ENCODE results near the gene FBXO44. TPM values are rescaled to one million over a fixed set of nuclear protein-coding genes. Genes with fewer than 3 reads are reported as not detected.

Gene FBXO44
- total and polyA plus RNA-seq, 10 of the 15 experiments (the other 5 are each of a cell fraction or from before 2014, with no cell fraction given), result 0.77 to 22.4 (median 8.2) TPM

DNA sequence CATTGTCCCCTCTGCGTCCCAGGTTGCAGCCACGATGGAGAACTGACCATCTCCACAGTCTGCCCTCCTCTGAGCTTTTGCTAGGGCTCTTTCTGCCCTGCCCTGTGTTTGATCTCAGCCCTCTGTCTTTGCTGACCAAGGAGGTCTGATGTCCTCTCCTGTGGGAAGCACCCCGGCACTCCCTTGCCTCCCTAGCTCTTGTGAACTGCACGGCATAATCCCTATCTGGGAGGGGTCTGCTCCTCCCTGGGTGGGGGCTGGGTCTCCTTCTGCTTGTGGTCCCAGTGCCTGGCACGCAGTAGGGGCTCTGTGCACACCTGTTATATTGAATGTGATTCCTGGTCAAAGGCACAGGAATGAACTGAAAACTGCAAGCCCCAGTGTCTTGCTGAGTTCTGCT, 39.2 kb downstream of the FBXO44 start (continued):
- TF ChIP-seq, protein P1, sequence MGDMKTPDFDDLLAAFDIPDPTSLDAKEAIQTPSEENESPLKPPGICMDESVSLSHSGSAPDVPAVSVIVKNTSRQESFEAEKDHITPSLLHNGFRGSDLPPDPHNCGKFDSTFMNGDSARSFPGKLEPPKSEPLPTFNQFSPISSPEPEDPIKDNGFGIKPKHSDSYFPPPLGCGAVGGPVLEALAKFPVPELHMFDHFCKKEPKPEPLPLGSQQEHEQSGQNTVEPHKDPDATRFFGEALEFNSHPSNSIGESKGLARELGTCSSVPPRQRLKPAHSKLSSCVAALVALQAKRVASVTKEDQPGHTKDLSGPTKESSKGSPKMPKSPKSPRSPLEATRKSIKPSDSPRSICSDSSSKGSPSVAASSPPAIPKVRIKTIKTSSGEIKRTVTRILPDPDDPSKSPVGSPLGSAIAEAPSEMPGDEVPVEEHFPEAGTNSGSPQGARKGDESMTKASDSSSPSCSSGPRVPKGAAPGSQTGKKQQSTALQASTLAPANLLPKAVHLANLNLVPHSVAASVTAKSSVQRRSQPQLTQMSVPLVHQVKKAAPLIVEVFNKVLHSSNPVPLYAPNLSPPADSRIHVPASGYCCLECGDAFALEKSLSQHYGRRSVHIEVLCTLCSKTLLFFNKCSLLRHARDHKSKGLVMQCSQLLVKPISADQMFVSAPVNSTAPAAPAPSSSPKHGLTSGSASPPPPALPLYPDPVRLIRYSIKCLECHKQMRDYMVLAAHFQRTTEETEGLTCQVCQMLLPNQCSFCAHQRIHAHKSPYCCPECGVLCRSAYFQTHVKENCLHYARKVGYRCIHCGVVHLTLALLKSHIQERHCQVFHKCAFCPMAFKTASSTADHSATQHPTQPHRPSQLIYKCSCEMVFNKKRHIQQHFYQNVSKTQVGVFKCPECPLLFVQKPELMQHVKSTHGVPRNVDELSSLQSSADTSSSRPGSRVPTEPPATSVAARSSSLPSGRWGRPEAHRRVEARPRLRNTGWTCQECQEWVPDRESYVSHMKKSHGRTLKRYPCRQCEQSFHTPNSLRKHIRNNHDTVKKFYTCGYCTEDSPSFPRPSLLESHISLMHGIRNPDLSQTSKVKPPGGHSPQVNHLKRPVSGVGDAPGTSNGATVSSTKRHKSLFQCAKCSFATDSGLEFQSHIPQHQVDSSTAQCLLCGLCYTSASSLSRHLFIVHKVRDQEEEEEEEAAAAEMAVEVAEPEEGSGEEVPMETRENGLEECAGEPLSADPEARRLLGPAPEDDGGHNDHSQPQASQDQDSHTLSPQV (IDR thresholded peaks at IDR 0.05), result no peak

DNA sequence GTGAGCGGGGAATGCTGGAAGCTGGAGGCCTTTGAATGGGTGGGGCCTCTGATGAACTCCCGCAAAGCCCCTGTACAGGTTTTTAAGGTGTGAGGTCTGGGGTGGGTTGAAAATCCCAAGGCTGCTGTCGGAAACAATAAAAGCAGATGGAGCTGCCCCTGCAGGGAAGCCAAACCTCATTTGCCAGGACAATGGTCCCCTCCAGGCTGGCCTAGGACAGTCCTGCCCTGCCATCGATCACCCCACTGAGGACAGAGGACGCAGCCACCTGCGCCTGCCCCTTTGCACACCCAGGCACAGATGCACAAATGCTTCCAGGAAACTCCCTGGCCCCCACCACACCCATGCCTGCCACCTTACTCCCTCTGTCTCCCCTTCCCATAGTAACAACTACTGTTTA, 41.2 kb downstream of the FBXO44 start:
- intact Hi-C loops (cut with micrococcal nuclease; ENCODE audit: unreplicated experiment) (no loop called here), in situ Hi-C loops (cut with MboI) (no loop called here)
- no peak overlapping the region for H3K4me2 ChIP-seq (ENCODE audit: control insufficient read depth, insufficient read depth)
- H2AFZ ChIP-seq (ENCODE audit: control insufficient read depth, low read depth, low read length), result no peak overlapping the region
- H3K4me3 ChIP-seq, result no peak overlapping the region
- ATAC-seq (no peak), DNase-seq (ENCODE audit: low read depth, low spot score) (no peak), FAIRE-seq (no peak)
- ChIA-PET POLR2A (no interaction called here), SMC1A (ENCODE audit: uncharacterized antibody, unreplicated experiment) (no interaction called here), RAD21 (ENCODE audit: unreplicated experiment) (no interaction called here), CTCF (no interaction called here)
- H3K9ac ChIP-seq (ENCODE audit: control insufficient read depth, insufficient read depth, low read length), result no peak overlapping the region
- no TSS peak for BruUV-seq (replicated peaks)
- WGBS (ENCODE audit: insufficient coverage, insufficient replicate concordance, low lambda C conversion rate, missing lambda C conversion rate), result 66% methylated on average over 6 of the region's 6 CpGs
- H3K27ac ChIP-seq (ENCODE audit: control insufficient read depth, insufficient read depth), result no peak overlapping the region
- no peaks in the 10 kb centered on the region for H3K79me2 ChIP-seq (ENCODE audit: control insufficient read depth, insufficient read depth, low read length)
- no peaks in the 10 kb centered on the region for H3K4me1 ChIP-seq (ENCODE audit: control insufficient read depth, insufficient read depth, low read length)
- no peaks in the 10 kb centered on the region for H3K36me3 ChIP-seq (ENCODE audit: control insufficient read depth in 2 of 2, insufficient read depth in 2 of 2, low read length in 1 of 2)
- H3K9me3 ChIP-seq (replicated peaks; ENCODE audit: control insufficient read depth, insufficient read depth, low read length), result no peaks in the 10 kb centered on the region
- H3K27me3 ChIP-seq (replicated peaks in 1 of 2; ENCODE audit: control insufficient read depth in 2 of 2, insufficient read depth in 2 of 2, low read length in 1 of 2), result peaks cover 6 to 10% of the 10 kb centered on the region in 2 experiments; a peak in 3 of 4 replicates
- H4K20me1 ChIP-seq (ENCODE audit: control insufficient read depth, insufficient read depth), result no peaks in the 10 kb centered on the region; the same call in 1 of the 2 replicates
- TF ChIP-seq LARP7 (IDR thresholded peaks at IDR 0.05) (no peak), KDM1A (IDR thresholded peaks at IDR 0.05; ENCODE audit: borderline replicate concordance) (no peak), NR2C2 (IDR thresholded peaks at IDR 0.05; ENCODE audit: borderline replicate concordance, control insufficient read depth, insufficient read length, low read depth) (no peak), KAT2A (conservative IDR thresholded peaks at IDR 0.05; ENCODE audit: control insufficient read depth, low read depth, low read length) (no peak), ZNF207 (IDR thresholded peaks at IDR 0.05; ENCODE audit: borderline replicate concordance) (no peak), POLR2A (IDR thresholded peaks at IDR 0.05; ENCODE audit: low read depth, low read length) (no peak), POLR2AphosphoS2 (IDR thresholded peaks at IDR 0.05; ENCODE audit: low read depth, low read length) (no peak), NR2C1 (IDR thresholded peaks at IDR 0.05) (no peak), MEF2B (IDR thresholded peaks at IDR 0.05; ENCODE audit: partially characterized antibody, poor library complexity, severe bottlenecking) (no peak), JUNB (IDR thresholded peaks at IDR 0.05) (no peak), EZH2 (IDR thresholded peaks at IDR 0.05; ENCODE audit: borderline replicate concordance, control insufficient read depth, low read depth, low read length) (no peak), SP1 (IDR thresholded peaks at IDR 0.05; ENCODE audit: low read depth, low read length) (no peak), CHD4 (IDR thresholded peaks at IDR 0.05) (no peak)
- TF ChIP-seq, protein P2, sequence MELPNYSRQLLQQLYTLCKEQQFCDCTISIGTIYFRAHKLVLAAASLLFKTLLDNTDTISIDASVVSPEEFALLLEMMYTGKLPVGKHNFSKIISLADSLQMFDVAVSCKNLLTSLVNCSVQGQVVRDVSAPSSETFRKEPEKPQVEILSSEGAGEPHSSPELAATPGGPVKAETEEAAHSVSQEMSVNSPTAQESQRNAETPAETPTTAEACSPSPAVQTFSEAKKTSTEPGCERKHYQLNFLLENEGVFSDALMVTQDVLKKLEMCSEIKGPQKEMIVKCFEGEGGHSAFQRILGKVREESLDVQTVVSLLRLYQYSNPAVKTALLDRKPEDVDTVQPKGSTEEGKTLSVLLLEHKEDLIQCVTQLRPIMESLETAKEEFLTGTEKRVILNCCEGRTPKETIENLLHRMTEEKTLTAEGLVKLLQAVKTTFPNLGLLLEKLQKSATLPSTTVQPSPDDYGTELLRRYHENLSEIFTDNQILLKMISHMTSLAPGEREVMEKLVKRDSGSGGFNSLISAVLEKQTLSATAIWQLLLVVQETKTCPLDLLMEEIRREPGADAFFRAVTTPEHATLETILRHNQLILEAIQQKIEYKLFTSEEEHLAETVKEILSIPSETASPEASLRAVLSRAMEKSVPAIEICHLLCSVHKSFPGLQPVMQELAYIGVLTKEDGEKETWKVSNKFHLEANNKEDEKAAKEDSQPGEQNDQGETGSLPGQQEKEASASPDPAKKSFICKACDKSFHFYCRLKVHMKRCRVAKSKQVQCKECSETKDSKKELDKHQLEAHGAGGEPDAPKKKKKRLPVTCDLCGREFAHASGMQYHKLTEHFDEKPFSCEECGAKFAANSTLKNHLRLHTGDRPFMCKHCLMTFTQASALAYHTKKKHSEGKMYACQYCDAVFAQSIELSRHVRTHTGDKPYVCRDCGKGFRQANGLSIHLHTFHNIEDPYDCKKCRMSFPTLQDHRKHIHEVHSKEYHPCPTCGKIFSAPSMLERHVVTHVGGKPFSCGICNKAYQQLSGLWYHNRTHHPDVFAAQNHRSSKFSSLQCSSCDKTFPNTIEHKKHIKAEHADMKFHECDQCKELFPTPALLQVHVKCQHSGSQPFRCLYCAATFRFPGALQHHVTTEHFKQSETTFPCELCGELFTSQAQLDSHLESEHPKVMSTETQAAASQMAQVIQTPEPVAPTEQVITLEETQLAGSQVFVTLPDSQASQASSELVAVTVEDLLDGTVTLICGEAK (IDR thresholded peaks at IDR 0.05; ENCODE audit: borderline replicate concordance), result no peak
- TF ChIP-seq, protein P3, sequence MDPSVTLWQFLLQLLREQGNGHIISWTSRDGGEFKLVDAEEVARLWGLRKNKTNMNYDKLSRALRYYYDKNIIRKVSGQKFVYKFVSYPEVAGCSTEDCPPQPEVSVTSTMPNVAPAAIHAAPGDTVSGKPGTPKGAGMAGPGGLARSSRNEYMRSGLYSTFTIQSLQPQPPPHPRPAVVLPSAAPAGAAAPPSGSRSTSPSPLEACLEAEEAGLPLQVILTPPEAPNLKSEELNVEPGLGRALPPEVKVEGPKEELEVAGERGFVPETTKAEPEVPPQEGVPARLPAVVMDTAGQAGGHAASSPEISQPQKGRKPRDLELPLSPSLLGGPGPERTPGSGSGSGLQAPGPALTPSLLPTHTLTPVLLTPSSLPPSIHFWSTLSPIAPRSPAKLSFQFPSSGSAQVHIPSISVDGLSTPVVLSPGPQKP (IDR thresholded peaks at IDR 0.05; ENCODE audit: low read depth, low read length), result no peak

Data from GM12878 (cell line).